ENCODE data around the gene PLPP4.

The PLPP4 gene

GRCh38 chr10:120578134-120578533, 121.1 kb downstream of the PLPP4 start:
- no peak overlapping the region for H3K9ac ChIP-seq (ENCODE audit: low read depth, low read length)
- no peak overlapping the region for H3K4me3 ChIP-seq (ENCODE audit: low read length)
- H3K27me3 ChIP-seq (ENCODE audit: insufficient read depth, low read length): no peaks in the 10 kb centered on the region
- H3K27ac ChIP-seq (ENCODE audit: low read depth, low read length): no peak overlapping the region
- WGBS: 88% methylated on average over 1 of the region's 2 CpGs
- H3K9me3 ChIP-seq (ENCODE audit: insufficient read depth, low read depth, low read length): no peaks in the 10 kb centered on the region
- no peaks in the 10 kb centered on the region for H3K36me3 ChIP-seq (ENCODE audit: insufficient read depth, low read length)
- no peaks in the 10 kb centered on the region for H3K4me1 ChIP-seq (ENCODE audit: insufficient read depth, low read length)

DNA sequence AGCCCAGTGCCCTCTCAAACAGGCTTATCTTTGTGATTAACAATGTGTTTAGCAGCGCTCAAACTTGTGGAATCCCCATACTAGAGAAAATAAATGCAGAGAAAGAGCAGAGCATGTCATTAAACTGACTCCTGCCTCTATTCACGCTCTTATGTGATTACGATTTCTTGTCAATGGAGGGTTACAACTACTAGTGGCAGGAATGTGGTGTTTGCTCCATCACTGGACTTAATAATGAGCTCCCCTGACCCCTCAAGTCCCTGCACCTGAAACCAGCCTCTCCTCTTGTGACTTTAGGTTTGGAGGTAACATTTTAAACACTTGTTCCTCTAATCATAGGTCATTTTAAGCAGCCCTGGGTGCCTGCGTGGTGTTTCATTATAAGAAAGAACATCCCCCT, 121.9 kb downstream of the PLPP4 start:
- H3K27ac ChIP-seq (ENCODE audit: low read depth, low read length): no peak overlapping the region
- 98% methylated on average over 4 of the region's 4 CpGs for WGBS

DNA sequence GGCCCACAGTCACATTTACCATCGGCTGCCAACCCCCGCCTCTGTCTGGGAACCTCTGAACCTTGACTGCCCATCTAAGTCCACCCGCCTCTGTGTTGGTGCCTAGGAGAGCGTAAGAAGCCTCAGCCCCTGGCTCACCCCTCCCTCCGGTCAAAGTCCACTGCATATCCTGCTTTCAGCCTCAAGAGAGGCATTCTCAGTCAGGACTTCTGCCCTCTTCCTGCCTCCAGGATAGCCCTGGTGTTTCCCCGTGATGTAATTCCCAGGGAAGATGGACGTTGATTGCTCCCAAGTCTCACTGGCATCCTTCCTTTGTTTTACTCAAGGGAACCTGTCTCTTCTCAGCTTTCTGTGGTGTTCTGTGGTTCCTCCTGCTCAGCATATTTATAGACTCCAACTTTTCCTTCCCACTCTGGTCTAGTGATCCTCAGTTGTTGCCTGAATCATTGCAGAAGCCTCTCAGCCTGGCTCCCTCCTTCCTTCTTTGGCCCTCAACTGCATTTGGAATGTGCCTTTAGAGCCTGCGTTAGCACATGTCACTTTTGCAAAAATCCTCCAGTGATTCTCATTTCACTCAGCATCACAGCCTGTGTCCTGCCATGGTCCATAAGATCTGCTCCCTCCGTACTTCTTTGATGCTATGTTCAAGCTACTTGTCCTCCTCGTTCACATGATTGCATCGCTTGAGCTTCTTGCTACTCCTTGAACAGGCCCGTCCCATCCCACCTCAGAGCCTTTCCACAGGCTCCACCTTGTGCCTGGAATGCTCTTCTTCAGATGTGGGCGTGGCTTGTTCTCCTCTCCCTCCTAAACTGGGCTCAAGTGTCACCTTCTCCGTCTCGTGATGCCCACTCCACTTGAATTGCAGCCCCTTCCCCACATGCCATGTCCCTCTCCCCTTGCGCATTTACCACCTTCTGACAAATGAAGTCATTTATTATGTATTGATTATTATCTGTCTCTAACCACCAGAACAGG, 124.2 kb downstream of the PLPP4 start:
- no peaks in the 10 kb centered on the region for H3K36me3 ChIP-seq (ENCODE audit: insufficient read depth, low read length)
- WGBS: 87% methylated on average over 15 of the region's 16 CpGs

More for the DNA sequence above, 121.9 kb downstream of the PLPP4 start:
- Histone ChIP-seq H3K27me3 (ENCODE audit: insufficient read depth, low read length) (no peaks in the 10 kb centered on the region), H3K36me3 (ENCODE audit: insufficient read depth, low read length) (no peaks in the 10 kb centered on the region), H3K4me3 (ENCODE audit: low read length) (no peak overlapping the region), H3K4me1 (ENCODE audit: insufficient read depth, low read length) (no peaks in the 10 kb centered on the region), H3K9me3 (ENCODE audit: insufficient read depth, low read depth, low read length) (no peaks in the 10 kb centered on the region), H3K9ac (ENCODE audit: low read depth, low read length) (no peak overlapping the region)

GRCh38 chr10:120582753-120583152, 125.7 kb downstream of the PLPP4 start:
- no peaks in the 10 kb centered on the region for H3K9me3 ChIP-seq (ENCODE audit: insufficient read depth, low read depth, low read length)
- H3K4me3 ChIP-seq (ENCODE audit: low read length): no peak overlapping the region
- WGBS: 88% methylated on average over 2 of the region's 2 CpGs
- no peak overlapping the region for H3K9ac ChIP-seq (ENCODE audit: low read depth, low read length)
- H3K36me3 ChIP-seq (ENCODE audit: insufficient read depth, low read length): no peaks in the 10 kb centered on the region
- no peak overlapping the region for H3K27ac ChIP-seq (ENCODE audit: low read depth, low read length)
- no peaks in the 10 kb centered on the region for H3K4me1 ChIP-seq (ENCODE audit: insufficient read depth, low read length)
- no peaks in the 10 kb centered on the region for H3K27me3 ChIP-seq (ENCODE audit: insufficient read depth, low read length)

More for the DNA sequence above, 124.2 kb downstream of the PLPP4 start:
- H3K9ac ChIP-seq (ENCODE audit: low read depth, low read length): no peak overlapping the region
- no peak overlapping the region for H3K4me3 ChIP-seq (ENCODE audit: low read length)
- H3K9me3 ChIP-seq (ENCODE audit: insufficient read depth, low read depth, low read length): no peaks in the 10 kb centered on the region
- H3K4me1 ChIP-seq (ENCODE audit: insufficient read depth, low read length): no peaks in the 10 kb centered on the region
- H3K27ac ChIP-seq (ENCODE audit: low read depth, low read length): no peak overlapping the region
- no peaks in the 10 kb centered on the region for H3K27me3 ChIP-seq (ENCODE audit: insufficient read depth, low read length)

DNA sequence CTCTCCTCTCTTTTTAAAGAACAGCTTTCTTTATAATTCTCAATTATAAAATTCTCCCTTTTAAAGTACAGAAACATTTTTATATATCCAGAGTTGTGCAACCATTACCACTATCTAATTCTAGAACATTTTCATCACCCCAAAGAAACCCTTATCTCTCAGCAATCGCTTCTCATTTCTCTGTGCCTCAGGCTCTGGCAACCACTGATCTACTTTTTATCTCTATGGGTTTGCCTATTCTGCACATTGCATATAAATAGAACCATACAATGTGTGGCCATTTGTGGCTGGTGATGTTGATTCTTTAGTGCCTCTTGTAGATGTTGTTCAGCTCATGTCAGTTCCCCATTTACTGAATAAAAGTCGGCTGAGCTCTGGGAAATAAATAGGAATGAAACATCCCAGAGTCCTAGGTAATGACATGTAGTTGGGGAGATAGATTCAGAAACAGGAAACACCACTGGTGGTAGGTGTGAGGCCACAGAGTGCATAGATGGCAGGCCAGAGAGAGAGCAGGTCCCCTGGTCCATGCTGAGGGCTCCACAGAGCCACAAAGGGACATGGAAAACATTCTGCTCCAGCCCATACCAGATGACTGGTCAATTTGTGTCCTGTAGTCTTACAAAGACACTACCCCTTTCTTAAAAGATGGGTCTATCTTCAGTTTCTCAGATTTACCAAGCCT, 126.5 kb downstream of the PLPP4 start:
- no peak overlapping the region for H3K27ac ChIP-seq (ENCODE audit: low read depth, low read length)
- H3K4me1 ChIP-seq (ENCODE audit: insufficient read depth, low read length): no peaks in the 10 kb centered on the region
- no peaks in the 10 kb centered on the region for H3K27me3 ChIP-seq (ENCODE audit: insufficient read depth, low read length)
- 92% methylated on average over 2 of the region's 2 CpGs for WGBS
- no peaks in the 10 kb centered on the region for H3K36me3 ChIP-seq (ENCODE audit: insufficient read depth, low read length)
- no peaks in the 10 kb centered on the region for H3K9me3 ChIP-seq (ENCODE audit: insufficient read depth, low read depth, low read length)
- no peak overlapping the region for H3K4me3 ChIP-seq (ENCODE audit: low read length)
- no peak overlapping the region for H3K9ac ChIP-seq (ENCODE audit: low read depth, low read length)

- Histone ChIP-seq H3K27me3 (ENCODE audit: insufficient read depth, low read length) (no peaks in the 10 kb centered on the region), H3K9me3 (ENCODE audit: insufficient read depth, low read depth, low read length) (no peaks in the 10 kb centered on the region), H3K36me3 (ENCODE audit: insufficient read depth, low read length) (no peaks in the 10 kb centered on the region), H3K4me3 (ENCODE audit: low read length) (no peak overlapping the region), H3K27ac (ENCODE audit: low read depth, low read length) (no peak overlapping the region), H3K4me1 (ENCODE audit: insufficient read depth, low read length) (no peaks in the 10 kb centered on the region), H3K9ac (ENCODE audit: low read depth, low read length) (no peak overlapping the region)
- 100% methylated on average over 1 of the region's 1 CpG for WGBS
Measured at GRCh38 chr10:120584786-120585185, 127.8 kb downstream of the PLPP4 start.

DNA sequence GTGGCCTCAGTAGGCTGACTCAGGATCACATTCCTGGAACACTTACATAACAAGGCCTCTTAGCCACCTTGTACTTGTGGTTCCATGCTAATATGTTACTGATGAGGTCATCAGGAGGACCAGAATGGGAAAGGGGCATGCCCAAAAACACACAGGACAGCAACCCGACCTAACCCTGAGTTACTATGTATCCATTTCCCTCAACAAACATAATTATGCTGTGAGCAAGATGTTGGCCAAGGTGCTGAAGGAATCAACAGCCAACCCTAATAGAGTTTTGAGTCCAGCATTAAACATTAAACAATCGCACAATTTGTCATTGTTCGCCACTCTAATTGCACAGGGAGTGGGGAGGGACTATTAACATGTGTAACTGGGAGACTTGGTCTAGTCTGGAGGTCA, 129.4 kb downstream of the PLPP4 start:
- H3K4me3 ChIP-seq (ENCODE audit: low read length): no peak overlapping the region
- no peaks in the 10 kb centered on the region for H3K4me1 ChIP-seq (ENCODE audit: insufficient read depth, low read length)
- H3K27ac ChIP-seq (ENCODE audit: low read depth, low read length): no peak overlapping the region
- no peaks in the 10 kb centered on the region for H3K27me3 ChIP-seq (ENCODE audit: insufficient read depth, low read length)
- no peak overlapping the region for H3K9ac ChIP-seq (ENCODE audit: low read depth, low read length)
- 86% methylated on average over 3 of the region's 3 CpGs for WGBS
- H3K9me3 ChIP-seq (ENCODE audit: insufficient read depth, low read depth, low read length): no peaks in the 10 kb centered on the region
- H3K36me3 ChIP-seq (ENCODE audit: insufficient read depth, low read length): no peaks in the 10 kb centered on the region

DNA sequence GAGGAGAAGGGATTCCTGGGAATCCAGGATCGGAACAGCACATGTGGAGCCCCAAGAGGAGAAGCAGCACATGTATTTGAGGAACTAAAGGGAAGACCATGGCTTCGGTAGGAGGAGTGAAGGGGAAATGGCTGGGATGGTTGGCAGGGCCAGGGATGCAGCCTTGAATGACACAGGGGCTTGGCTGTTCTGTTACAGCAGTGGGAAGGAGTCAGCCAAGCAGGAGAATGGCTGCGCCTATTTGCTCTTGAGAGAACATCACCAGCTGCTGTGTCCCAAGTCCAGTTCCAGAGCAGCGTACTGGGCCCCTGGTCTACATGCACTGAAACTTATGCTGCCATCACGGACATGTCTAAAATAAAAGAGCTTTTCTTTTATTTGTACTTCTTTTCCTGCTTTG, 130.0 kb downstream of the PLPP4 start:
- WGBS: 83% methylated on average over 5 of the region's 5 CpGs
- no peak overlapping the region for H3K4me3 ChIP-seq (ENCODE audit: low read length)

GRCh38 chr10:120588311-120588710, 131.3 kb downstream of the PLPP4 start:
- H3K9me3 ChIP-seq (ENCODE audit: insufficient read depth, low read depth, low read length): no peaks in the 10 kb centered on the region
- H3K9ac ChIP-seq (ENCODE audit: low read depth, low read length): no peak overlapping the region
- 83% methylated on average over 2 of the region's 2 CpGs for WGBS
- H3K27ac ChIP-seq (ENCODE audit: low read depth, low read length): no peak overlapping the region
- H3K27me3 ChIP-seq (ENCODE audit: insufficient read depth, low read length): no peaks in the 10 kb centered on the region
- H3K36me3 ChIP-seq (ENCODE audit: insufficient read depth, low read length): no peaks in the 10 kb centered on the region
- H3K4me3 ChIP-seq (ENCODE audit: low read length): no peak overlapping the region
- no peaks in the 10 kb centered on the region for H3K4me1 ChIP-seq (ENCODE audit: insufficient read depth, low read length)

More for the DNA sequence above, 130.0 kb downstream of the PLPP4 start:
- Histone ChIP-seq H3K4me1 (ENCODE audit: insufficient read depth, low read length) (no peaks in the 10 kb centered on the region), H3K9me3 (ENCODE audit: insufficient read depth, low read depth, low read length) (no peaks in the 10 kb centered on the region), H3K36me3 (ENCODE audit: insufficient read depth, low read length) (no peaks in the 10 kb centered on the region), H3K27me3 (ENCODE audit: insufficient read depth, low read length) (no peaks in the 10 kb centered on the region), H3K27ac (ENCODE audit: low read depth, low read length) (no peak overlapping the region), H3K9ac (ENCODE audit: low read depth, low read length) (no peak overlapping the region)

- WGBS: 94% methylated on average over 2 of the region's 2 CpGs
- H3K27ac ChIP-seq (ENCODE audit: low read depth, low read length): no peak overlapping the region
- H3K9me3 ChIP-seq (ENCODE audit: insufficient read depth, low read depth, low read length): no peaks in the 10 kb centered on the region
- H3K36me3 ChIP-seq (ENCODE audit: insufficient read depth, low read length): no peaks in the 10 kb centered on the region
- no peak overlapping the region for H3K9ac ChIP-seq (ENCODE audit: low read depth, low read length)
- no peaks in the 10 kb centered on the region for H3K27me3 ChIP-seq (ENCODE audit: insufficient read depth, low read length)
- H3K4me1 ChIP-seq (ENCODE audit: insufficient read depth, low read length): no peaks in the 10 kb centered on the region
- H3K4me3 ChIP-seq (ENCODE audit: low read length): no peak overlapping the region
Measured at GRCh38 chr10:120593693-120594092, 136.7 kb downstream of the PLPP4 start.

- H3K4me1 ChIP-seq (ENCODE audit: insufficient read depth, low read length): no peaks in the 10 kb centered on the region
Measured at GRCh38 chr10:120597902-120598301, 140.9 kb downstream of the PLPP4 start.

More at GRCh38 chr10:120597902-120598301, 140.9 kb downstream of the PLPP4 start:
- H3K27ac ChIP-seq (ENCODE audit: low read depth, low read length): no peak overlapping the region
- no peak overlapping the region for H3K4me3 ChIP-seq (ENCODE audit: low read length)
- WGBS: 98% methylated on average over 3 of the region's 3 CpGs
- H3K9ac ChIP-seq (ENCODE audit: low read depth, low read length): no peak overlapping the region
- no peaks in the 10 kb centered on the region for H3K36me3 ChIP-seq (ENCODE audit: insufficient read depth, low read length)
- H3K9me3 ChIP-seq (ENCODE audit: insufficient read depth, low read depth, low read length): 0 out of 2 replicates have a peak, but pooled peaks cover 3% of the 10 kb centered on the region
- H3K27me3 ChIP-seq (ENCODE audit: insufficient read depth, low read length): no peaks in the 10 kb centered on the region

All from HUES64 (cell line).